HG03469 (cell line): ENCODE results near the gene TREH.

Experiments used
- ATAC-seq: cut with Tn5 transposase; IDR thresholded peaks from one replicate; pipeline ENCODE4 v1.9.1; 2021; ENCODE audit warnings: mild to moderate bottlenecking, moderate library complexity, moderate number of reproducible peaks; ENCODE audit not compliant: unreplicated experiment

Gene TREH

GRCh38 chr11:118652681-118653181, 26.7 kb downstream of the TREH start:
- ATAC-seq, result no peak

- ATAC-seq, result no peak
Observed at GRCh38 chr11:118651820-118652219, 27.6 kb downstream of the TREH start.

- ATAC-seq, result no peak
Observed at GRCh38 chr11:118650366-118650765, 29.1 kb downstream of the TREH start.

- ATAC-seq, result no peak
Observed at GRCh38 chr11:118649941-118650340, 29.5 kb downstream of the TREH start.

DNA sequence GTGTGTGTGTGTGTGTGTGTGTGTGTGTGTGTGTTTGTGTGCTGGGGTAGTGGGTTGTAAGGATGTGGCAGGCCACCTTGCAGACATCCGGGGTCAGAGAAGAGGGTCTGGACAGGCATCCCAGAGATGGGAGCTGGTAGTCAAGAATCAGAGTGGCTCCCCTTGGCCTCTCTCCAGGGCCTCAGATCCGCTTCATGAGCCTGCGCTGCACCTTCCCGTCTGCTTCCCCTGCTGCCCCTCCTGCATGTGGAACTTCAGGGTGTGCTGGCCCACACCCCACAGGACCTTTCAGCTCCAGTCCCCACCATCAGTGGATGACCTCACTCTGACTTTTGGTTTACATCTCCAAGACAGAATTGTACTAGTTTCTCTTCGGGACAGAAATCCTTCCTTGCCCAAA, 31.2 kb downstream of the TREH start:
- no peak for ATAC-seq

- no peak for ATAC-seq
Observed at GRCh38 chr11:118646393-118646792, 33.1 kb downstream of the TREH start.

DNA sequence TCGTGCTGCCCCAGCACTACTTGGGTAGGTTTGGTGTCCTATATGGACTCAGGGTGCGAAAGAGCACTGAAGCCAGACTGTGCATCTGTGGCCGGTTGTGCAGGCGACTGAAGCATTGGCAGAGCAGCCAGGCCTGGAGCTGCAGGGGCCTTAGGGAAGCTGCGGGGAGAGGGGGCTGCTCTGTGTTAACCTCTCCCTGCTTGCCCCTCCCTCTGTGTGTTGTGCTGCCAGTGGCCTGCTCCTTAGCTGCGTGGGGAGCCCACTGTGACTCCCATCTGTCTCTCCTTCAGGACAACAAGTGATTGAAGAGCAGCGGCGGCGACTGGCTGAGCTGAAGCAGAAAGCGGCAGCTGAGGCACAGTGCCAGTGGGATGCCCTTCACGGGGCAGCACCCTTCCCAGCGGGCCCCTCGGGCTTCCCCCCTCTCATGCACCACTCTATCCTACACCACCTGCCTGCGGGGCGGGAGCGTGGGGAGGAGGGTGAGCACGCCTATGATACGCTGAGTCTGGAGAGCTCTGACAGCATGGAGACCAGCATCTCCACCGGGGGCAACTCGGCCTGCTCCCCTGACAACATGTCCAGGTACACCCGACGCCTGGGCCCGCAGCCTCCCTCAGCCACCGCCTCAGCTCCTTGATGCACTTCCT, 34.3 kb downstream of the TREH start:
- no peak for ATAC-seq

DNA sequence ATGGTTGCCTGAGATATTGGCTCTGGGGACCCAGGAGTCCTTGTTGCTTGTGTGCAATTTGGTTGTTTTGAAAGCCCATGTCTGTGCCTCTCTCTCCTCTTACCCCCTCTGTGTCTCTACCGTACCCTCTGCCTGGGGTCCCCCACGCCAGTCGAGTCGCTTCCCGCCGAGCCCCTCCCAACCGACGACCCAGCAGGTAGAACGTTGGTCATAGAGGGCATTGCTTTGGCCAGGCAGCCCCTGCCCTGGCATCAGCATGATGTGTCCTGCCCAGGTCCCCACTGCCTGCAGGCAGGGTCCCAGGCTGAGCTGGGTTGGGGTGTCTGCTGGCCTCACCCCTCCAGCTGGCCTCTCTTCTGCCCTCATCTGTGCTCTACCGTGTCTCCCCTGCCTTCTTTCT, 35.0 kb downstream of the TREH start:
- ATAC-seq, result no peak

DNA sequence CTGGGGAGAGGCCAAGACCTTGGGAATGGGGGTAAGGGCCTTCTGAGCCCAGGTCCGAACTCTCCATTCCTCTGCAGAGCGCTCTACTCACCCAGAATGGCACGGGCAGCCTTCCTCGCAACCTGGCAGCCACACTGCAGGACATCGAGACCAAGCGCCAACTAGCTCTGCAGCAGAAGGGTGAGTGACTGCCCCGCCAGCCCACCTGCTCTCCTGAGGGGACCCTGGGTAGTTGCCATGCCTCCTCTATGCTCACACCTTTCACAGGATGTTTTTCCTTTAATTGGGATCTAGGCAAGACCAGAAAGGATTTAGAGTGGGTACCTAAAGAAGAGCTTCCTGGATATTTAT, 35.5 kb downstream of the TREH start:
- no peak for ATAC-seq

- no peak for ATAC-seq
Observed at GRCh38 chr11:118643142-118643994, 36.1 kb downstream of the TREH start.

GRCh38 chr11:118641397-118642019, 37.9 kb downstream of the TREH start:
- no peak for ATAC-seq

DNA sequence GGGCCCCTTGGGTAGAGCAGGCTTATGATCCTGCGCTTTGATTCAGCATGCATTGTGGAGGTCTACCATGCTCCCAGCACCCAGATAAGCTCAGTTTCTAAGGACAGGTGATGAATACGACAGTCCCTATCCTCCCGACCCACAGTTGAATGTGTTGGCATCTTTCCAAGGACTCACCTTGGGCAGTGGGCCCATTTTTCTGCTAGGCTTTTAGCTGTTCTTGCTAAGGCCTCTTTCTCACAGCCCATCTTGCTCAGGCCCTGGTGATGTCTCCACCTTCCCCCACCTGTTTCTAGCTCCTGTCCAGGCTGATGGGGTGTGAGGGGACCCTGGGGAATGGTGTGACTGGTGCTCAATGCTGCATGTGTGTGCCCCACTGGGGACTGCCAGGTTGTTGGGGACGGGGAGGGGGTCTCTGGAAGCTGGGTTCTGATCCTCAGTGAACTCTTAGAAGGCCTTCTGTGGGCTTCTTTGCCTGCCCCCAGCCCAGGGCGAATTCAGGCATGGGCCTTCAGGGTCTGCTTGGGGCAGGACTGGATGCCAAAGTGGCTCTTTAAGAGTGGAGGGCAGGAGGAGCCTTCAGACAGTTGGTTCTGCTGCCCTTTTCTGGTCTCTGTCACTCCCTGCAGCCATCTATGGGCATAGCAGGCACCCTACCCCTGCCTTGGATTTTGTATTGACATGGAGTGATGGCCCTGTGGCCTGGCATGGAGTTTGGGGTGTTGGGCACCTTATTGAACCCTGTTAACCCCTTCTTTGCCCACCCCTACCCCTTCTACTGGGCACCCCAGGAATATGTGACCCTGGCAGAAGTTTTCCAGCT, 38.9 kb downstream of the TREH start:
- no peak for ATAC-seq

DNA sequence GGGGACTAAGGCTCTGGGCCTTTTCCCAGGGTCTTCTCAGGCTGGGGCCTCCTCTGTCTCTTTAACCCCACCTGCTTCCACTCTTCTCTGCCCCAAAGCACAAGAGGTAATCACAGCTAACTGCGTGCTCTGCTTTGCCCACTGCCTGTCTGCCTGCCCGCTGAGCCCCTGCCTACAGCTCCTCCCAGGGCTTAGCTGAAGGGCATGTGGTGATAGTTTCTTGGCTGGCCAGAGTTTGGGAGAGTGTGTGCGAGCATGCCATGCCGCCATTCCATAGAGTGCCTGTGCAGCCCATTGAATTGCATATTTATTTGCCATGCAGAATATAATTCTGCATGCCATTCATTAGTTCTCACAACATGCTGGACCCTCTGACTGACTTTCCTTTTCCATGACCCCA, 39.6 kb downstream of the TREH start:
- ATAC-seq, result no peak

GRCh38 chr11:118638726-118639125, 40.7 kb downstream of the TREH start:
- ATAC-seq, result no peak

DNA sequence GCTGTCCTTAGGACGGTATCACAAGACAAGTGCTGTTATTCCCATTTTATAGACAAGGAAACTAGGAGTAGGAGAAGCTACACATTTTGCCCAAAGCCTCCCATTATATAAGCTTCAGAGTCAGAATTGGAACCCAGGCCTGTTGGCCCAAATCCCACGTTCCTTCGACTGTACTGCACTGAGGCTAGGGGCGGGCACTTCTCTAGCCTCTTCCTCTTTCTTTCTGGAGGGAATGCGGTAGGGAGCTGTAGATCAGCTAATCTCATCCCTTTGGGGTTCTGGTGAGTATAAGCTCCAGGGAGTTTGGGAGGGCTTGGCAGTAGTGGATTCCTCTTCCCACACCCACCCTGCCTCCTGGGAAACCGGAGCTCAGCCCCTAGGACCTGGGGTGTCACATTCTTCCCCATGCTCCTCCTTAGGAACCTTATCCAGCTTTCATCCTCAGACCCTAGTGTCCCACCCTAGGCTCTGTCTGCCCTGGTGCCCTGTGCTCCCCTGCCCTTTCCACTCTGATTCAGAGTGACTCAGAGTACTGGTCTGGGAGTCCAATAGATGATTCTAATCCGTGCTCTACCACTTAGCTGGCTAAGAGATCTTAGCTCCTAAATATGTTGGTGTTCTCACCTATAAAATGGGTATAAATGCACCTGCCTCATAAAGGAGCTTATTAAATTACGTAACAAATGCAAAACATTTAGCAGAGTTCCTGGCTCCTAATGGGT, 42.7 kb downstream of the TREH start:
- ATAC-seq, result no peak

DNA sequence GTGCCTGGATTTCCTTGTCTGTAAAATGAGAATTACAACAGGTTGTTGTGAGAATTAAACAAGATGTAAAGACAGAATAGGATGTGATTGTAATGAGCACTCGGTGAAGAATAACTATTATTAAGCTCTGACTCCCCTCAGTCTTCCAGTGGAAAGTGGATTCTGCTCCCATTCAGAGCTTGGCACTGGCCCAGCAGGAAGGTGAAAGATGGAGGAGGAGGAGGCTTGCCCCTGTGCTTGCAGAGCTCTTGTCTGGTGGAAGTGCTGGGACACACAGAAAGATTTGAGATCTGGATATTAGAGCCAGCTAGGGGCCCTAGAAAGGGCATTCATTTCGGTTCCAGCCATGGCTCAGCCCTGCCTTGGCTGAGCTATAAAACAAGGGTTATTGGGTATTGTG, 43.8 kb downstream of the TREH start:
- ATAC-seq, result no peak

GRCh38 chr11:118635237-118635591, 44.2 kb downstream of the TREH start:
- no peak for ATAC-seq

DNA sequence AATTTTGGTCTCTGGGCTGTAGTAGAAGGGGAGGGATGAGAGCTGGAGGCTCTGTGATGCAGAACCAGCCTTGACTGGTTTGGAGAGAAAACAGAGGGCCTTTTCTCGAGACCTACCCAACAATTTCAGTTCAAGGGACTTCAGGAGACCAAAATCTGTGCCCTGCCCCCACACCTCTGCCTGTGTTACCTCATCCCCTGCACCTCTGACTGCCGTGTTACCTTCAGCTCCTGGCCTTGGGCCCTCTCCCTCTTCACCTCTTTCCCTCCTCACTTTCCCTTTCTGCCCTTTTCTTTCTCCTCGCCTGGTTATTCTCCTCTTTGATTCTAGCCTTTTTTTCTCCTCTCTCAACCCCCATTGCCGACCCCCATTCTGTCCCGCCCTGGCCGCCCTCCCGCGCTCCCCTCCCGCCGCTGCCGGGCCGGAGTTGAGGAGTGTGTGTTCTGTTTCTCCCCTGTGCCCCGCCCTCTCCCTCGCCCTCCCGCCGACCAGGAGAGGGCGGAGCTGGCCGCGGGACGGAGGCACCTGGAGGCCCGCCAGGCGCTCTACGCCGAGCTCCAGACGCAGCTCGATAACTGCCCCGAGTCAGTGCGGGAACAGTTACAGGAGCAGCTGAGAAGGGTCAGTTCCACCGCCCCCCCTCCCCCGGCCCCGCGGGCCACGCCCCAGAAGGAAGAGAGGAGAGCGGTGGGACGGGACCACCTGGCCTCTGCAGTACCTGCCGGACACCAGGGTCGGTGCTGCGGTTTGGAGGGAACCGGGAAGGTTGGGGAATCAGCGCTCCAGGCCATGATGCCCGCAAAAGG, 44.8 kb downstream of the TREH start:
- ATAC-seq, result no peak

- no peak for ATAC-seq
Observed at GRCh38 chr11:118633979-118634378, 45.5 kb downstream of the TREH start.

- no peak for ATAC-seq
Observed at GRCh38 chr11:118633319-118633690, 46.1 kb downstream of the TREH start.
